ENCODE results near the gene LIMK2.
A peak's percentile ranks its signal among the peaks of the same experiment; 100 is the strongest.
"Not testable (repeated sequence)": the region's sequence is repeated elsewhere in the genome, so short reads cannot be mapped to it uniquely, and the experiment has no call there.

The LIMK2 gene

GRCh38 chr22:31243339-31244045, 31.4 kb downstream of the LIMK2 start:
- Histone ChIP-seq H4K8ac (ENCODE audit: low read depth, low read length) (no peak overlapping the region), H3K79me1 (ENCODE audit: low read length) (peaks cover 10% of the 10 kb centered on the region), H3K18ac (ENCODE audit: low read length) (peak overlapping the region; percentile 66), H3K27me3 (ENCODE audit: insufficient read depth, low read length, poor library complexity) (no peaks in the 10 kb centered on the region), H3K4ac (ENCODE audit: low read depth, low read length) (peak overlapping the region; percentile 70), H3K23ac (ENCODE audit: low read length) (no peak overlapping the region), H3K4me1 (ENCODE audit: control insufficient read depth, low read depth, low read length) (peaks cover 18% of the 10 kb centered on the region), H3K4me2 (ENCODE audit: low read length) (no peak overlapping the region), H3K36me3 (ENCODE audit: control insufficient read depth, insufficient read depth, low read length) (no peaks in the 10 kb centered on the region), H2BK15ac (replicated peaks; ENCODE audit: low read depth) (no peak overlapping the region), H2AK5ac (ENCODE audit: low read length) (peak overlapping the region; percentile 20), H4K5ac (ENCODE audit: low read length) (no peak overlapping the region), H2BK120ac (ENCODE audit: low read depth, low read length) (no peak overlapping the region), H3K56ac (ENCODE audit: low read length) (peak overlapping the region; percentile 63), H3K79me2 (ENCODE audit: control insufficient read depth, insufficient read depth, low read length) (peaks cover 4% of the 10 kb centered on the region), H3K27ac (ENCODE audit: low read depth, low read length) (peak overlapping the region; percentile 42), H3K4me3 (ENCODE audit: low read length) (no peak overlapping the region), H3K9ac (ENCODE audit: low read length) (no peak overlapping the region), H2BK5ac (ENCODE audit: low read length) (peak overlapping the region; percentile 74)
- peak; percentile 50 for DNase-seq
- WGBS (ENCODE audit: extremely low coverage, insufficient coverage, low lambda C conversion rate) = no CpG with 5 or more reads among the region's 5 CpGs

- Histone ChIP-seq H3K27ac (ENCODE audit: low read depth, low read length) (peak overlapping the region; percentile 62), H3K36me3 (ENCODE audit: control insufficient read depth, insufficient read depth, low read length) (no peaks in the 10 kb centered on the region), H3K4ac (ENCODE audit: low read depth, low read length) (peak overlapping the region; percentile 56), H3K23ac (ENCODE audit: low read length) (no peak overlapping the region), H3K79me2 (ENCODE audit: control insufficient read depth, insufficient read depth, low read length) (peaks cover under 1% of the 10 kb centered on the region), H3K4me1 (ENCODE audit: control insufficient read depth, low read depth, low read length) (peaks cover 18% of the 10 kb centered on the region), H2BK15ac (replicated peaks; ENCODE audit: low read depth) (no peak overlapping the region), H4K5ac (ENCODE audit: low read length) (no peak overlapping the region), H3K4me3 (ENCODE audit: low read length) (no peak overlapping the region), H2BK5ac (ENCODE audit: low read length) (peak overlapping the region; percentile 16), H3K4me2 (ENCODE audit: low read length) (no peak overlapping the region), H3K18ac (ENCODE audit: low read length) (peak overlapping the region; percentile 52), H3K79me1 (ENCODE audit: low read length) (peaks cover 6% of the 10 kb centered on the region), H3K56ac (ENCODE audit: low read length) (peak overlapping the region; percentile 63), H3K27me3 (ENCODE audit: insufficient read depth, low read length, poor library complexity) (no peaks in the 10 kb centered on the region), H3K9ac (ENCODE audit: low read length) (peak overlapping the region; percentile 3), H4K8ac (ENCODE audit: low read depth, low read length) (no peak overlapping the region), H2AK5ac (ENCODE audit: low read length) (no peak overlapping the region), H2BK120ac (ENCODE audit: low read depth, low read length) (peak overlapping the region; percentile 63)
- no CpG with 5 or more reads among the region's 9 CpGs for WGBS (ENCODE audit: extremely low coverage, insufficient coverage, low lambda C conversion rate)
- DNase-seq = peak; percentile 97
Measured at GRCh38 chr22:31244046-31244942, 32.2 kb downstream of the LIMK2 start.

GRCh38 chr22:31244943-31245451, 32.9 kb downstream of the LIMK2 start:
- H2BK5ac ChIP-seq (ENCODE audit: low read length) = no peak overlapping the region
- H3K36me3 ChIP-seq (ENCODE audit: control insufficient read depth, insufficient read depth, low read length) = no peaks in the 10 kb centered on the region
- peak overlapping the region; percentile 63 for H2BK120ac ChIP-seq (ENCODE audit: low read depth, low read length)
- H3K4me1 ChIP-seq (ENCODE audit: control insufficient read depth, low read depth, low read length) = peaks cover 18% of the 10 kb centered on the region
- H3K4me2 ChIP-seq (ENCODE audit: low read length) = no peak overlapping the region
- H2BK15ac ChIP-seq (replicated peaks; ENCODE audit: low read depth) = no peak overlapping the region
- H3K79me2 ChIP-seq (ENCODE audit: control insufficient read depth, insufficient read depth, low read length) = no peaks in the 10 kb centered on the region
- no peak overlapping the region for H3K23ac ChIP-seq (ENCODE audit: low read length)
- H3K27me3 ChIP-seq (ENCODE audit: insufficient read depth, low read length, poor library complexity) = no peaks in the 10 kb centered on the region
- peak overlapping the region; percentile 56 for H3K4ac ChIP-seq (ENCODE audit: low read depth, low read length)
- H2AK5ac ChIP-seq (ENCODE audit: low read length) = no peak overlapping the region
- no peak for DNase-seq
- H3K79me1 ChIP-seq (ENCODE audit: low read length) = peaks cover 4% of the 10 kb centered on the region
- no peak overlapping the region for H3K9ac ChIP-seq (ENCODE audit: low read length)
- H4K5ac ChIP-seq (ENCODE audit: low read length) = no peak overlapping the region
- H3K18ac ChIP-seq (ENCODE audit: low read length) = peak overlapping the region; percentile 52
- peak overlapping the region; percentile 63 for H3K56ac ChIP-seq (ENCODE audit: low read length)
- no peak overlapping the region for H3K4me3 ChIP-seq (ENCODE audit: low read length)
- H4K8ac ChIP-seq (ENCODE audit: low read depth, low read length) = no peak overlapping the region
- peak overlapping the region; percentile 62 for H3K27ac ChIP-seq (ENCODE audit: low read depth, low read length)
- no CpG with 5 or more reads among the region's 7 CpGs for WGBS (ENCODE audit: extremely low coverage, insufficient coverage, low lambda C conversion rate)

GRCh38 chr22:31245998-31246397, 33.9 kb downstream of the LIMK2 start:
- H3K9ac ChIP-seq (ENCODE audit: low read length); H3K27me3 ChIP-seq (ENCODE audit: insufficient read depth, low read length, poor library complexity); H2BK15ac ChIP-seq (replicated peaks; ENCODE audit: low read depth); H3K4ac ChIP-seq (ENCODE audit: low read depth, low read length); H3K79me2 ChIP-seq (ENCODE audit: control insufficient read depth, insufficient read depth, low read length); H4K5ac ChIP-seq (ENCODE audit: low read length); H3K79me1 ChIP-seq (ENCODE audit: low read length); H2AK5ac ChIP-seq (ENCODE audit: low read length); H3K18ac ChIP-seq (ENCODE audit: low read length); H3K56ac ChIP-seq (ENCODE audit: low read length); H3K27ac ChIP-seq (ENCODE audit: low read depth, low read length); H4K8ac ChIP-seq (ENCODE audit: low read depth, low read length); H3K23ac ChIP-seq (ENCODE audit: low read length); H3K4me2 ChIP-seq (ENCODE audit: low read length); DNase-seq; H2BK5ac ChIP-seq (ENCODE audit: low read length); H3K4me3 ChIP-seq (ENCODE audit: low read length); H2BK120ac ChIP-seq (ENCODE audit: low read depth, low read length); H3K36me3 ChIP-seq (ENCODE audit: control insufficient read depth, insufficient read depth, low read length): not testable (repeated sequence)
- no CpG with 5 or more reads among the region's 12 CpGs for WGBS (ENCODE audit: extremely low coverage, insufficient coverage, low lambda C conversion rate)
- peaks cover 18% of the 10 kb centered on the region for H3K4me1 ChIP-seq (ENCODE audit: control insufficient read depth, low read depth, low read length)

- H2AK5ac ChIP-seq (ENCODE audit: low read length) = no peak overlapping the region
- H4K8ac ChIP-seq (ENCODE audit: low read depth, low read length) = no peak overlapping the region
- no peak for DNase-seq
- H3K4me1 ChIP-seq (ENCODE audit: control insufficient read depth, low read depth, low read length) = peaks cover 15% of the 10 kb centered on the region
- WGBS (ENCODE audit: extremely low coverage, insufficient coverage, low lambda C conversion rate) = no CpG with 5 or more reads among the region's 2 CpGs
- H3K18ac ChIP-seq (ENCODE audit: low read length) = no peak overlapping the region
- H3K27ac ChIP-seq (ENCODE audit: low read depth, low read length) = no peak overlapping the region
- H3K36me3 ChIP-seq (ENCODE audit: control insufficient read depth, insufficient read depth, low read length) = no peaks in the 10 kb centered on the region
- H2BK120ac ChIP-seq (ENCODE audit: low read depth, low read length) = no peak overlapping the region
- H2BK5ac ChIP-seq (ENCODE audit: low read length) = no peak overlapping the region
- no peak overlapping the region for H3K9ac ChIP-seq (ENCODE audit: low read length)
- no peak overlapping the region for H3K23ac ChIP-seq (ENCODE audit: low read length)
- H3K79me2 ChIP-seq (ENCODE audit: control insufficient read depth, insufficient read depth, low read length) = no peaks in the 10 kb centered on the region
- no peak overlapping the region for H4K5ac ChIP-seq (ENCODE audit: low read length)
- H3K56ac ChIP-seq (ENCODE audit: low read length) = no peak overlapping the region
- no peaks in the 10 kb centered on the region for H3K27me3 ChIP-seq (ENCODE audit: insufficient read depth, low read length, poor library complexity)
- no peak overlapping the region for H3K4ac ChIP-seq (ENCODE audit: low read depth, low read length)
- H3K4me3 ChIP-seq (ENCODE audit: low read length) = no peak overlapping the region
- no peak overlapping the region for H2BK15ac ChIP-seq (replicated peaks; ENCODE audit: low read depth)
- no peak overlapping the region for H3K4me2 ChIP-seq (ENCODE audit: low read length)
- peaks cover 4% of the 10 kb centered on the region for H3K79me1 ChIP-seq (ENCODE audit: low read length)
Measured at GRCh38 chr22:31246687-31247086, 34.6 kb downstream of the LIMK2 start.

All from mesendoderm (in vitro differentiated cells).